ENCODE data around the gene LRRTM3. TPM values are rescaled to one million over a fixed set of nuclear protein-coding genes. Genes with fewer than 3 reads are reported as not detected.

The LRRTM3 gene
- total RNA-seq, 1 experiment from 2014 or later = not detected

DNA sequence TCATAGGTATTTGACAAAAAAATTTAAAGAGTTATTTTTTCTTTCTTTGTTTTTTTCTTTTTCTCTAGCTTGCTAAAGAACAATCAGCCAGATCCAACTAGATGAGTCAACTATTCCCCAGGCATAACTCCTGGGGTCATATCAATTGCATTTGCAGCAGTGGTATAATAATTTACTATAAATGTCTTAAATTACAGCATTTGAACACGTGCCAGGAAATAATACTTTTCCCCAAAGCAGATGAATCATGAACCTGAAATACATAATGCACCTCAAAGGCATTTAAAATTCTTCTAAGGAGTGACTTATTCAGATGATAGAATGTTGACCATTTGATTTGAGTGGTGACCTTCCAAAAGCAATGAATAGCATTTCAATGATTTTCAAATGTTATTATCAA, 190.1 kb downstream of the LRRTM3 start:
- peak; percentile 60 for DNase-seq (ENCODE audit: low spot score)

DNA sequence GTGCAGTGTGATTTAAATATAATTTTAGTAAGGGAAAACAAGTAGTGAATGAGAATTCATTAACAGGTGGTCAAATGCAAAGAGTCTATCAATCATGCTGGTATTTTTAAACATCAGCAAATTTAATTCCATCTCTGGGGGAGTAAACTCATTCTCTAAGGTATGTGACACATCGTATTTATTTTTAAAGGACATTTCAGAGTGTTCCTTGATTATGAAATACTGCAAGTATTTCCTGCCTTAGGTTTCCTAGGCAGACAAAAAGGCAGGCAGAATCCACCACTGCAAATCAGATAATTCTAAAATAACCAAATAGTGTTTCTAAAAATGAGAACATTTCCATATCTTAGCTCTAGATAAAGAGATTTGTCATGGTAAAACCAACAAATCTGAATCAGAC, 193.8 kb downstream of the LRRTM3 start:
- DNase-seq (ENCODE audit: low spot score) = peak; percentile 21

DNA sequence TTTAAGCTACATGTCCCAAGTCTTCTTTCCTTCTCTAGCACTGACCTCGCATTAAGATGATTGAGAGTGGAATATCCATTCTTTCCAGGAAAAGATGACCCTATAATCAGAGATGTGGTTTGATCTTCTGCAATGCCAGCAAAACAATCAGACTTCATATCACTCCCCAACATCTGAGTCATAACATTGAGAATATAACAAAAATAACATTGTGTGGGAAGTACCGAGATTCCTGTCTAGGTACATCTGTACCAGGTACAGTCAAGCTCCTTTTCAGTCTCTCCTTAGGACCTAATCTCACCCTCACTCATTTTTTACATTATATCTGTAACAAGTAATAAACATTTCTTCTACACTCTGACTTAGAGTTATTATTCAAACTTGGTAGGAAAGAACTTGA, 201.6 kb downstream of the LRRTM3 start:
- DNase-seq (ENCODE audit: low spot score) = no peak

DNA sequence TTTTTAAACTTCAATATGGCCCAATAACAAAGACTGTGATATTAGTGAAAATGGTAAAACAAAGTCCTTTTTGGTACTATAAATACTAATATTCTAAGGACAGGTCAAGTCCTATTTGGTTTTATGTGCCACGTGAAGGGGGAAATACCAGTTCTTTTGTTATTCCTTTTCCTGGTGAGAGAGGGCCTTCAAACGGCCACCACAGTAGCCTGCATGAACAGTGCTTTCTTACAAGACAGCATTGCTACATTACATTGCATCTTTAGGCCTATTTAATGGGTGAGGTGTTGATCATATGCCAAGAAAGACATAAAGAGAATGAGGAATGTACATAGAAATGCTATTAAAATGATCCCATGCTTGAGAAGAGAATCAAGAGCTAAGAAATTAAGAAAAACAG, 214.8 kb downstream of the LRRTM3 start:
- DNase-seq (ENCODE audit: low spot score) = no peak

DNA sequence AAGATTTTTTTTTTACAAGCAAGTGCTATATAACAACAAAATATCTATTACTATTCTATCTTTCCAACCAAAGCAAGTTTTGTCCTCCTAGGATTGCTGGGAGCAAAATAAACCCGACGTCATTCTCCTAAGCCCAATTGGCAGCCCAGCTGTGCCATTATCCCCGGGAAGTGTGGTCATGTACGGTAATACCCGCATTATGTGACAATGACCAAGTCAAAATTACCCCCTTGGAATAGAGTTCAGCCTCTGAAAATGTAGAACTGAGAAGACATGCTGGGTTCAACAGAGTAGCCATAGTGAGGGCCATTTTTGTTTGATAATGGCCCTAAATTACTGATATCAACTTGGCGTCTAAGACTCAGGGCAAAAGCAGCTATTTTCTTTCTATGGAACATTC, 215.5 kb downstream of the LRRTM3 start:
- no peak for DNase-seq (ENCODE audit: low spot score)

DNA sequence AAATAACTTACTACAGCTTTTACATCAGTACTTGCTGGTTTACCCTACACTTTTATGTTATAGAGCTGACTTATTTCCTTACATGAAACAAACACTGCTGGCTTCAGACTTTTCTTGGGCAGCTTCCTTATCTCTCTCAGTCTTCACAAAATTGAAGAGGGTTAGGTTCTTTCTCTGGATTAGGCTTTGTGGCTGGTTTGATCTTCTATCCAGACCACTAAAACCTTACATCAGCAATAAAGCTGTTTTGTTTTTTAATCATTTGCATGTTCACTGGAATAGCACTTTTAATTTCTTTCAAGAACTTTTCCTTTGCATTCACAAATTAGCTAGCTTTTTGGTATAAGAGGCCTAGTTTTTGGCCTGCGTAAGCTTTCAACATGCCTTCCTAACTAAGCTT, 218.7 kb downstream of the LRRTM3 start:
- no peak for DNase-seq (ENCODE audit: low spot score)
